ENCODE measurements around the gene PKM. TPM values are rescaled to one million over a fixed set of nuclear protein-coding genes. Genes with fewer than 3 reads are reported as not detected.

The PKM gene
- polyA plus RNA-seq, 1 experiment, result 2,533 TPM

- no peak overlapping the region for H3K4me3 ChIP-seq (ENCODE audit: low read depth, low read length)
- no peak for TF ChIP-seq CTCF (IDR thresholded peaks at IDR 0.05; ENCODE audit: insufficient read depth, low read depth, low read length)
- POLR2A ChIA-PET, result no interaction called here
- peaks cover 88% of the 10 kb centered on the region for H3K36me3 ChIP-seq (ENCODE audit: control insufficient read depth, insufficient read depth, low read length)
- CTCF ChIA-PET, result interaction anchor here (0.7 to 1.8 kb wide), 4 partner anchors 14 to 81 kb away, joined by 3 to 7 read pairs (median 3); no protein-coding TSS in a partner anchor
- no peaks in the 10 kb centered on the region for H3K27me3 ChIP-seq (ENCODE audit: control insufficient read depth, insufficient read depth, low read length)
- peak; percentile 48 for DNase-seq (ENCODE audit: low read depth)
Measured at GRCh38 chr15:72203507-72203837, 27.5 kb downstream of the PKM start.

GRCh38 chr15:72202801-72203506, 28.0 kb downstream of the PKM start:
- no peak for DNase-seq (ENCODE audit: low read depth)
- Histone ChIP-seq H3K36me3 (ENCODE audit: control insufficient read depth, insufficient read depth, low read length) (peaks cover 83% of the 10 kb centered on the region), H3K4me3 (ENCODE audit: low read depth, low read length) (no peak overlapping the region), H3K27me3 (ENCODE audit: control insufficient read depth, insufficient read depth, low read length) (no peaks in the 10 kb centered on the region)
- POLR2A ChIA-PET, result no interaction called here
- no peak for TF ChIP-seq CTCF (IDR thresholded peaks at IDR 0.05; ENCODE audit: insufficient read depth, low read depth, low read length)
- CTCF ChIA-PET, result interaction anchor here (1.1 to 1.8 kb wide), 3 partner anchors 14 to 28 kb away, joined by 3 to 7 read pairs (median 3); no protein-coding TSS in a partner anchor

GRCh38 chr15:72202302-72202701, 28.7 kb downstream of the PKM start:
- H3K27me3 ChIP-seq (ENCODE audit: control insufficient read depth, insufficient read depth, low read length), result no peaks in the 10 kb centered on the region
- TF ChIP-seq CTCF (IDR thresholded peaks at IDR 0.05; ENCODE audit: insufficient read depth, low read depth, low read length), result no peak
- POLR2A ChIA-PET, result no interaction called here
- H3K4me3 ChIP-seq (ENCODE audit: low read depth, low read length), result no peak overlapping the region
- no peak for DNase-seq (ENCODE audit: low read depth)
- CTCF ChIA-PET, result interaction anchor here (0.9 to 1.8 kb wide), 3 partner anchors 15 to 28 kb away, joined by 3 to 7 read pairs (median 3); no protein-coding TSS in a partner anchor
- H3K36me3 ChIP-seq (ENCODE audit: control insufficient read depth, insufficient read depth, low read length), result peaks cover 77% of the 10 kb centered on the region

- peaks cover 68% of the 10 kb centered on the region for H3K36me3 ChIP-seq (ENCODE audit: control insufficient read depth, insufficient read depth, low read length)
- ChIA-PET POLR2A (no interaction called here), CTCF (interaction anchor here (0.8 to 2.8 kb wide), 6 partner anchors 14 to 83 kb away, joined by 3 to 16 read pairs (median 7); no protein-coding TSS in a partner anchor)
- no peak for TF ChIP-seq CTCF (IDR thresholded peaks at IDR 0.05; ENCODE audit: insufficient read depth, low read depth, low read length)
- H3K27me3 ChIP-seq (ENCODE audit: control insufficient read depth, insufficient read depth, low read length), result no peaks in the 10 kb centered on the region
- H3K4me3 ChIP-seq (ENCODE audit: low read depth, low read length), result no peak overlapping the region
- DNase-seq (ENCODE audit: low read depth), result no peak
Measured at GRCh38 chr15:72201391-72201921, 29.5 kb downstream of the PKM start.

- DNase-seq (ENCODE audit: low read depth), result no peak
- ChIA-PET CTCF (interaction anchor here (0.6 to 2.9 kb wide), 14 partner anchors 9 to 113 kb away, joined by 3 to 17 read pairs (median 5); partner anchors contain the start of gene PKM), POLR2A (no interaction called here)
- H3K36me3 ChIP-seq (ENCODE audit: control insufficient read depth, insufficient read depth, low read length), result peaks cover 61% of the 10 kb centered on the region
- no peaks in the 10 kb centered on the region for H3K27me3 ChIP-seq (ENCODE audit: control insufficient read depth, insufficient read depth, low read length)
- TF ChIP-seq CTCF (IDR thresholded peaks at IDR 0.05; ENCODE audit: insufficient read depth, low read depth, low read length), result no peak
- H3K4me3 ChIP-seq (ENCODE audit: low read depth, low read length), result no peak overlapping the region
Measured at GRCh38 chr15:72200395-72201237, 30.4 kb downstream of the PKM start.

Data from BJ (cell line).